Lower lobe of right lung (tissue), 2 donors: ENCODE data around the gene IFNL4. TPM values are rescaled to one million over a fixed set of nuclear protein-coding genes. Genes with fewer than 3 reads are reported as not detected.
A peak's percentile ranks its signal among the peaks of the same experiment; 100 is the strongest.
"Not testable (repeated sequence)": the region's sequence is repeated elsewhere in the genome, so short reads cannot be mapped to it uniquely, and the experiment has no call there.

Experiments
- ATAC-seq, 2 donors: fragments of 200-7000 bp; cut with Tn5 transposase; one replicate each; pipeline ENCODE4 v1.9.1; 2020 to 2022; ENCODE audit warnings: mild to moderate bottlenecking in 2 of 2, moderate library complexity in 2 of 2
- DNase-seq: peaks from one replicate; pipeline ENCODE4 v3.0.0-alpha.2; 2020
- H3K27ac ChIP-seq: fragments of 200-600 bp; one replicate; pipeline ENCODE4 v1.8.0; 2022
- H3K27me3 ChIP-seq: fragments of 200-600 bp; one replicate; pipeline ENCODE4 v1.8.0; 2022; ENCODE audit warnings: low read depth
- H3K36me3 ChIP-seq: fragments of 200-600 bp; one replicate; pipeline ENCODE4 v1.8.0; 2022; ENCODE audit warnings: mild to moderate bottlenecking
- H3K4me1 ChIP-seq: fragments of 200-600 bp; one replicate; pipeline ENCODE4 v1.8.0; 2022
- H3K4me3 ChIP-seq: fragments of 200-600 bp; one replicate; pipeline ENCODE4 v1.8.0; 2022; ENCODE audit warnings: mild to moderate bottlenecking
- H3K9me3 ChIP-seq: fragments of 200-600 bp; one replicate; pipeline ENCODE4 v1.8.0; 2022
- intact Hi-C: fragments of 100-400 bp; cut with DNase I; formaldehyde crosslinking; loops from one replicate; pipeline ENCODE4 v1.11.0; 2022
- total RNA-seq: library from RNA; stranded (reverse); fragmentation: NEBNext Ultra II Directional; extraction: Animal tissue kit (Norgen Biotek cat#: 25700); gene quantifications from one replicate; pipeline ENCODE4 v1.2.1, GENCODE V29; 2021
- TF ChIP-seq, protein P1 (sequence below): fragments of 200-600 bp; IDR thresholded peaks from one replicate; pipeline ENCODE4 v1.8.0; 2022; ENCODE audit warnings: antibody characterized with exemption, mild to moderate bottlenecking
- donor health status: DM: no; HTN: yes; CAD: no; lungs with severe emphysema.

Gene IFNL4
- total RNA-seq, 1 donor from 2014 or later = not detected

DNA sequence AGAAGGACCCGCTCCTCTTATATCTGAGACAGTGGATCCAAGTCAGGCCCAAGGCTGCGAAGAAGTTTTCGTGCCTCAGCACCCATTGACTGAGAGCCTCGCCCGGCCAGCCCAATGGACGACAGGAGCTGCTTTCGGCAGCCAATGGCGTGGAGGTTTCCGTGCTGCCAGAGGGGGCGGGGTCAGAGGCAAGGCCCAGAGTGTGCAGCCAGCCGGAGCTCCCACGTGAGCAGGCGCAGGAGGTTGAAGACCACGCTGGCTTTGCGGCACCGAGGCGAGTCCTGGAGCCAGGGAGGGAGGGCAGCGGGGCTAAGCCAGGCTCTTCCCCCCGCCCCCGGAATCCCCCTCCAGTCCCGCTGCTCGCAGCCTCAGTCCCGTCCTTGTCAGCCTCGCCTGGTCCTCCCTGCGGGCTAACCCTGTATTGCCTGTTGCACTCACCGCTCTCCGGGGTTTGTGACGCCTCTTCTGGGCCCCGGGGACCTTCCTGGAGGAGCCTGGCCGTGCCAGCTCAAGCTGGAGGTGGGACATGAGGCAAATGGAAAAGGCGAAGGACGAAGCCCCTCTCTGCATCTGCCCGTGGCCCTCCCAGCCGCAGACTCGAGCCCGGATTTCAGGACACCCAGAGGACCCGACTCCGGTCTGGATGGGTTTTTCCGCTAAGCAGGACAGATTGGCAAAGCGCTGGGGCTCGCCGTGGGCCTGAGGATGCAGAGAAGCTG is 1.5 kb downstream of the IFNL4 start:
- H3K4me1 ChIP-seq = peaks cover 10% of the 10 kb centered on the region
- intact Hi-C loops = no loop called here
- peaks cover 49% of the 10 kb centered on the region for H3K27me3 ChIP-seq
- no peaks in the 10 kb centered on the region for H3K36me3 ChIP-seq
- H3K9me3 ChIP-seq = no peaks in the 10 kb centered on the region
- H3K4me3 ChIP-seq = peak overlapping the region; percentile 19
- TF ChIP-seq, protein P1, sequence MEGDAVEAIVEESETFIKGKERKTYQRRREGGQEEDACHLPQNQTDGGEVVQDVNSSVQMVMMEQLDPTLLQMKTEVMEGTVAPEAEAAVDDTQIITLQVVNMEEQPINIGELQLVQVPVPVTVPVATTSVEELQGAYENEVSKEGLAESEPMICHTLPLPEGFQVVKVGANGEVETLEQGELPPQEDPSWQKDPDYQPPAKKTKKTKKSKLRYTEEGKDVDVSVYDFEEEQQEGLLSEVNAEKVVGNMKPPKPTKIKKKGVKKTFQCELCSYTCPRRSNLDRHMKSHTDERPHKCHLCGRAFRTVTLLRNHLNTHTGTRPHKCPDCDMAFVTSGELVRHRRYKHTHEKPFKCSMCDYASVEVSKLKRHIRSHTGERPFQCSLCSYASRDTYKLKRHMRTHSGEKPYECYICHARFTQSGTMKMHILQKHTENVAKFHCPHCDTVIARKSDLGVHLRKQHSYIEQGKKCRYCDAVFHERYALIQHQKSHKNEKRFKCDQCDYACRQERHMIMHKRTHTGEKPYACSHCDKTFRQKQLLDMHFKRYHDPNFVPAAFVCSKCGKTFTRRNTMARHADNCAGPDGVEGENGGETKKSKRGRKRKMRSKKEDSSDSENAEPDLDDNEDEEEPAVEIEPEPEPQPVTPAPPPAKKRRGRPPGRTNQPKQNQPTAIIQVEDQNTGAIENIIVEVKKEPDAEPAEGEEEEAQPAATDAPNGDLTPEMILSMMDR = no peak
- ATAC-seq (peak; percentile 53 to 63), DNase-seq (peak; percentile 52)
- H3K27ac ChIP-seq = no peak overlapping the region

DNA sequence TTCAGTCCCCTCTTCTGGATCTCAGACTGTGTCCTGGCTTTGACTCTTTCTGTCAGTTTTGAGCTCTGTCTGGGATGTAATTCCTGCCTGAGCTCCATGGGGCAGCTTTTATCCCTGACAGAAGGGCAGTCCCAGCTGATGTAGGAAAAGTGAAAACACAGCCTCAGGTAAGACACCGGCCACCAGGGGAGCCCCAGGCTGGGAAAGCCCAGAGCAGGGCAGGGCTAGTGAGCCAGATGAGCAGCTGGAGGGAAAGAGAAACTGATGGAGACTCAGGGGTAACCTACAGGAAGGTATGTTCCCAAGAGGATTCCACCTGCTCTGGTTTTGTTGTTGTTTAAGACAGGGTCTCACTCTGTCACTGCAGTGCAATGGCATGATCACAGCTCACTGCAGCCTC is 3.5 kb downstream of the IFNL4 start:
- H3K4me1 ChIP-seq, H3K36me3 ChIP-seq, H3K9me3 ChIP-seq, H3K27ac ChIP-seq, H3K4me3 ChIP-seq, intact Hi-C loops, DNase-seq: not testable (repeated sequence)
- ATAC-seq = peak in 1 of 2 donors; percentile 17
- H3K27me3 ChIP-seq = peaks cover 43% of the 10 kb centered on the region

DNA sequence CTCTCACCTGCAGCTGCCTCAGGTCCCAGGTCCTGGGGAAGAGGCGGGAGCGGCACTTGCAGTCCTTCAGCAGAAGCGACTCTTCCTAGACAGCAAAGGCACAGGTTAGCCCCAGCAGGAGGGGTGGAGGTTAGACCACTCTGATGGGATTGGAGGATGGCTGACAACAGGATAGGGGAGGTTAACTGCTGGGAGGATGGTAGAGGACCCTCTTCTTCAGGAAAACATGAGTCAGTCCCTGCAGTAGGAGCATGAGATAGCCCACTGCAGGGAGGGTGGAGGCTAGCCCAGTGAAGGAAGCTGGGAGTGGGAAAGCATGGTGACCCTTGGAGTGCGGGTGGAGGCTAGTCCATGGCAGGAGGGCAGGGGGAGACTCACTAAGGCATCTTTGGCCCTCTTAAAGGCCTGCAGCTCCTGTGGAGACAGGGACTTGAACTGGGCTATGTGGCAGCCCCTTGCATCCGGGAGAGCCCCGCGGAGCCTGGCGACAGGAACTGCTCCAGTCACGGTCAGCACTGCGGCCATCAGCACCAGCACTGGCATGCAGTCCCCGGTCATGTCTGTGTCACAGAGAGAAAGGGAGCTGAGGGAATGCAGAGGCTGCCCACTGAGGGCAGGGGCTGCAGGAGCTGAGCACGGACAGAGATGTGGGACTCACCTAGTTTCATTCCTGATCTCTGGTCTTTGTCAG is 4.1 kb downstream of the IFNL4 start, which contains the start of gene IFNL3:
Gene IFNL3, minus strand, starts transcription at position 597 of the 691 bp plus-strand sequence. Its CDS starts 39 bp downstream, at position 558.
- H3K36me3 ChIP-seq, ATAC-seq, DNase-seq, H3K4me1 ChIP-seq, H3K9me3 ChIP-seq, H3K4me3 ChIP-seq, intact Hi-C loops, H3K27ac ChIP-seq: not testable (repeated sequence)
- H3K27me3 ChIP-seq = peaks cover 41% of the 10 kb centered on the region

DNA sequence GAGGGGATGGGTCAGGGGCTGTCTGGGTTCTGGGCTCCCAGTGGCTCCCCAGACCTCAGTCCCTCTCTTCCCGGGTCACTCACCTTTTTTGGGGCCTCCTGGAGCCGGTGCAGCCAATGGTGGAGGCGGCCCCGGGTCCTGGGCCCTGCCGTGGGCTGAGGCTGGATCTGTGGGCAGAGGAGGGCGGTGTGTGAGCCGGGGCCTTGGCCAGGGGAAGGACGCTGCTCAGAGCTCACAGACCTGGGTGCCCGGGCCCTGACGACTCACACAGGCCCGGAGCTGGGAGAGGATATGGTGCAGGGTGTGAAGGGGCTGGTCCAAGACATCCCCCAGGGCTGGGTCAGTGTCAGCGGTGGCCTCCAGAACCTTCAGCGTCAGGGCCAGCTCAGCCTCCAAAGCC is 4.9 kb downstream of the IFNL4 start:
- H3K4me3 ChIP-seq, H3K36me3 ChIP-seq, H3K4me1 ChIP-seq, H3K27ac ChIP-seq, DNase-seq, ATAC-seq, H3K9me3 ChIP-seq, intact Hi-C loops: not testable (repeated sequence)
- peaks cover 34% of the 10 kb centered on the region for H3K27me3 ChIP-seq

DNA sequence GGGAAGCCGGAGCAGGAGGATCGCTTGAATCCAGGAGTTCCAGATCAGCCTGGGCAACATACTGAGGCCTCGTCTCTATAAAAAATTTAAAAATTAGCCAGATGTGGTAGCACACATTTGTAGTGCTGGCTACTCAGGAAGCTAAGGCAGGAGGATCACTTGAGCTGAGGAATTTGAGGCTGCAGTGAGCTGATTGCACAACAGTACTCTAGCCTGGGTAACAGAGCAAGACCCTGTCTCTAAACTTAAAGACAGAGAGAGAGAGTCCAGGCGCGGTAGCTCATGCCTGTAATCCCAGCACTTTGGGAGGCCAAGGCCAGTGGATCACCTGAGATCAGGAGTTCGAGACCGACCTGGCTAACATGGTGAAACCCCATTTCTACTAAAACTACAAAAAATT is 8.2 kb downstream of the IFNL4 start:
- H3K4me3 ChIP-seq = no peak overlapping the region
- no peak for ATAC-seq
- TF ChIP-seq, protein P1 = no peak
- no peaks in the 10 kb centered on the region for H3K9me3 ChIP-seq
- intact Hi-C loops = no loop called here
- no peak for DNase-seq
- no peaks in the 10 kb centered on the region for H3K4me1 ChIP-seq
- peaks cover 14% of the 10 kb centered on the region for H3K27me3 ChIP-seq
- H3K36me3 ChIP-seq = no peaks in the 10 kb centered on the region
- H3K27ac ChIP-seq = no peak overlapping the region

DNA sequence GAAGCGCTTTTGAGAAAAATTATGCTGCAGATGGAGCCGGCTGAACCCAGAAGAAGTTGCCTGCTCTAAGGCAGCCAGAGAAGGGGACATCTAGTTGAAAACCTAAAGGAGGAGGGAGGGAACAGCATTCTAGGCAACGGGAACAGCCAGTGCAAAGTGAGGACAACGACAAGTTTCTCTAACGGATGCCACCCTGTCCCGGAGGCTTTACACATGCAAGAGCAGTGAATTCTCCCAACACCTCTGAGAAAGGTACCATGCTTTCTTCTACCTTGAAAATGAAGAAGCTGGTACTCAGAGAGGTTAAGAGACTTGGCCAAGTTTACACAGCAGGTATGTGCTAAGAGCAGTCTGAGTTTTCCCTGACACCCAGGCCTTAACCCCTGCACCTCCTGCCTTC is 9.7 kb downstream of the IFNL4 start:
- Histone ChIP-seq H3K36me3 (no peaks in the 10 kb centered on the region), H3K4me3 (no peak overlapping the region), H3K9me3 (no peaks in the 10 kb centered on the region), H3K27ac (no peak overlapping the region), H3K4me1 (no peaks in the 10 kb centered on the region), H3K27me3 (peaks cover 11% of the 10 kb centered on the region)
- ATAC-seq = no peak
- intact Hi-C loops = no loop called here
- TF ChIP-seq, protein P1 = no peak
- DNase-seq = no peak

DNA sequence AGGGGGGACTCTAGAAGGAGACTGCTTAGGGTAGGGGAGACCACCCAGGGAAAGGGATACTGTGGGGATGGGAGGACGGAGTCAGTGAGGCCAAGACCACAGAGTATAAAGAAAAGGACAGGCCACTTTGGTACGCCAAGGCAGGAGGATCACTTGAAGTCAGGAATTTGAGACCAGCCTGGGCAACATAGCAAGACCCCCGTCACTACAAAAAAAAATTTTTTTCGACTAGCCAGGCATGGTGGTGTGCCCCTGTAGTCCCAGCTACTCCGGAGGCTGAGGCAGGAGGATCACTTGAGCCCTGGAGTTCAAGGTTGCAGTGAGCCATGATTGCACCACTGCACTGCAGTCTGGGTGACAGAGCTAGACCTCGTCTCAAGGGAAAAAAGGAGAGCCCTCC is 10.4 kb downstream of the IFNL4 start:
- DNase-seq (no peak), ATAC-seq (no peak)
- Histone ChIP-seq H3K9me3 (no peaks in the 10 kb centered on the region), H3K27ac (no peak overlapping the region), H3K4me3 (no peak overlapping the region), H3K27me3 (peaks cover 10% of the 10 kb centered on the region), H3K4me1 (no peaks in the 10 kb centered on the region), H3K36me3 (no peaks in the 10 kb centered on the region)
- intact Hi-C loops = no loop called here
- TF ChIP-seq, protein P1 = no peak
